HL-60 (cell line): ENCODE results near the gene PTGDS.

Source experiments
- CTCF ChIP-seq: IDR thresholded peaks from one replicate; pipeline ENCODE4 v1.5.1; 2011; ENCODE audit warnings: low read length, control low read depth, inconsistent platforms; ENCODE audit not compliant: insufficient read depth
- POLR2AphosphoS5 ChIP-seq: IDR thresholded peaks from 2 replicates; pipeline ENCODE4 v1.6.1; 2012; ENCODE audit warnings: low read depth

DNA sequence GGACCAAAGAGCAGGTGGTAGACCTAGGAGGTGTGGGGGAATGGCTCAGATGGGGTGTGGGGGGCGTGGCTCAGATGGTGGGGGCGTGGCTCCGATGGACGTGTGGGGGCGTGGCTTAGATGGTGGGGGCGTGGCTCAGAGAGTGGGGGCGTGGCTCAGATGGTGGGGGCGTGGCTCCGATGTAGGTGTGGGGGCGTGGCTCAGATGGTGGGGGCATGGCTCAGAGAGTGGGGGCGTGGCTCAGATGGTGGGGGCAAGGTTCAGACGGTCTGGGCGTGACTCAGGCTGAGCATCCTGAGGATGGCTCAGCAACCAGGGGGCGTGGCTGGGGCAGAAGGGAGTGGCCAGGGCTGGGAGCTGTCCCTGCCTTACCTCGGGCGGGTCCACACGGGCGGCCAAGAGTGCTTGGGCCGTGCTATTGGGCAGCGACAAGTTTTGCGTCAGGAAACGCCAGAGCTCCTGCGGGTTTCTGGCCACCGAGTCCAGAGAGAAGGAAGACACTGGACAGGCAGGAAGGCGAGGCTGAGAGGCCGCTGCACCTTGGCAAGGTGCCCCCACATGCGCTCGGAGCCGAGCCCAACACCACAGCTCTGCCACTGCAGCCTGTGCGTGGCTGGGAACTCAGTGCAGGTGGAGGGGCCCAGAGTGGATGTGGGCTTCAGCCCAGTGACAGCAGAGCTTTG, 44.8 kb downstream of the PTGDS start:
- TF ChIP-seq CTCF (no peak), POLR2AphosphoS5 (0 out of 2 replicates have a peak, but pooled peaks have one; percentile 32)
